ENCODE data around the gene HEMGN. TPM values are rescaled to one million over a fixed set of nuclear protein-coding genes. Genes with fewer than 3 reads are reported as not detected.

Gene HEMGN
- total RNA-seq, 4 donors from 2014 or later = not detected

DNA sequence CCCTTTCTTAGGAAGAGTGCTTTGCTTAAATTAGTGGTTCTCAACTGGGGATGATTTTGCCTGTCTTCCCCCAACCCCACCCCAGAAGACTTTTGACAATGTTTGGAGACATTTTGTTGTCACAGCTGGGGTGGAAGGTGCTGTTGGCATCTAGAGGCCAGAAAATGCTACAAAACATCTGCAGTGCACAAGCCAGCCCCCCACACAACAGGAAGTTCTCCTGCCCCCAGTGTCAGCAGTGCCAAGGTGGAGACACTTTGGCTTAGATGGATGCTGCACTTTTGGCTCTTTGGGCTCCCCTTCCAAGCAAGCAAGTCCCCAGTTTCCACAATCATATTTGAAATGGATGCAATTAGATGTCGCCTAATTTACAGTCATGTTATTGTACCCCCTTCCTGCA, 2.7 kb downstream of the HEMGN start:
- no peaks in the 10 kb centered on the region for H3K9me3 ChIP-seq
- no peak overlapping the region for H3K27ac ChIP-seq
- H3K4me3 ChIP-seq = no peak overlapping the region
- H3K36me3 ChIP-seq = no peaks in the 10 kb centered on the region
- H3K27me3 ChIP-seq = peaks cover 0 to 13% of the 10 kb centered on the region in 2 donors
- DNase-seq (ENCODE audit: low spot score in 2 of 2) = no peak
- WGBS, 2 donors = 67 to 94% methylated on average over 1 of the region's 1 CpG
- TF ChIP-seq CTCF (IDR thresholded peaks at IDR 0.05) (no peak), EP300 (IDR thresholded peaks at IDR 0.05) (no peak), POLR2A (IDR thresholded peaks at IDR 0.05) (no peak)
- H3K4me1 ChIP-seq = no peaks in the 10 kb centered on the region

GRCh38 chr9:97934321-97935115, 3.5 kb downstream of the HEMGN start:
- TF ChIP-seq CTCF (IDR thresholded peaks at IDR 0.05) = no peak
- Histone ChIP-seq H3K4me3 (no peak overlapping the region), H3K4me1 (no peaks in the 10 kb centered on the region), H3K9me3 (no peaks in the 10 kb centered on the region), H3K27me3 (peaks cover 0 to 13% of the 10 kb centered on the region in 2 donors), H3K27ac (no peak overlapping the region), H3K36me3 (no peaks in the 10 kb centered on the region)
- no peak for DNase-seq (ENCODE audit: low spot score in 2 of 2)
- 24 to 33% methylated on average over 6 of the region's 6 CpGs for WGBS, 2 donors

GRCh38 chr9:97933297-97933998, 4.5 kb downstream of the HEMGN start:
- H3K4me1 ChIP-seq = no peaks in the 10 kb centered on the region
- DNase-seq (ENCODE audit: low spot score in 2 of 2) = no peak
- H3K27me3 ChIP-seq = peaks cover 0 to 13% of the 10 kb centered on the region in 2 donors
- H3K36me3 ChIP-seq = no peaks in the 10 kb centered on the region
- H3K4me3 ChIP-seq = no peak overlapping the region
- no peak for TF ChIP-seq POLR2A (IDR thresholded peaks at IDR 0.05)
- TF ChIP-seq EP300 (IDR thresholded peaks at IDR 0.05) = no peak
- no peak for TF ChIP-seq CTCF (IDR thresholded peaks at IDR 0.05)
- H3K27ac ChIP-seq = no peak overlapping the region
- WGBS, 2 donors = 62 to 80% methylated on average over 4 of the region's 4 CpGs
- H3K9me3 ChIP-seq = no peaks in the 10 kb centered on the region

DNA sequence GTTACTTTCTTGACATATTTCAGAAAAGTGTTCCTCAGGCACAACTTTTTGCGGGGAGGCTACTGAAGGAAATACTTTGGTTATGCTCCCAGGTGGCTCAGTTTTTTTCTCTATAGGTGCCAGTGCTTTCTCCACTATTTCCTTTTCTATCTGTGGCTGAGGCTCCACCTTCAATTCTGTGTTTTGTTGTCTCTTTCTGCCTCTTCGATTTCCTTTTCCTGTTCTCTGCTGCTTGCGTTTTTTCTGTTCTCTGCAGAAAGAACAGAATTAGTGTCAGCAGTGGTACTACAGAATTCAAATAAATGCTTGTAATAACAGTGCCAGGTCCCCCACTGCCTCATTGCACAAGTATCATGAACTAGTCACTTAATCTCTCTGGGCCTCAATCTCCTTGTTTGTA, 7.0 kb downstream of the HEMGN start:
- TF ChIP-seq POLR2A (IDR thresholded peaks at IDR 0.05) (no peak), EP300 (IDR thresholded peaks at IDR 0.05) (no peak), CTCF (IDR thresholded peaks at IDR 0.05) (no peak)
- Histone ChIP-seq H3K9me3 (no peaks in the 10 kb centered on the region), H3K4me1 (no peaks in the 10 kb centered on the region), H3K36me3 (no peaks in the 10 kb centered on the region), H3K27me3 (peaks cover 0 to 21% of the 10 kb centered on the region in 2 donors), H3K4me3 (no peak overlapping the region), H3K27ac (no peak overlapping the region)
- 53 to 55% methylated on average over 3 of the region's 3 CpGs for WGBS, 2 donors
- DNase-seq (ENCODE audit: low spot score in 2 of 2) = no peak

DNA sequence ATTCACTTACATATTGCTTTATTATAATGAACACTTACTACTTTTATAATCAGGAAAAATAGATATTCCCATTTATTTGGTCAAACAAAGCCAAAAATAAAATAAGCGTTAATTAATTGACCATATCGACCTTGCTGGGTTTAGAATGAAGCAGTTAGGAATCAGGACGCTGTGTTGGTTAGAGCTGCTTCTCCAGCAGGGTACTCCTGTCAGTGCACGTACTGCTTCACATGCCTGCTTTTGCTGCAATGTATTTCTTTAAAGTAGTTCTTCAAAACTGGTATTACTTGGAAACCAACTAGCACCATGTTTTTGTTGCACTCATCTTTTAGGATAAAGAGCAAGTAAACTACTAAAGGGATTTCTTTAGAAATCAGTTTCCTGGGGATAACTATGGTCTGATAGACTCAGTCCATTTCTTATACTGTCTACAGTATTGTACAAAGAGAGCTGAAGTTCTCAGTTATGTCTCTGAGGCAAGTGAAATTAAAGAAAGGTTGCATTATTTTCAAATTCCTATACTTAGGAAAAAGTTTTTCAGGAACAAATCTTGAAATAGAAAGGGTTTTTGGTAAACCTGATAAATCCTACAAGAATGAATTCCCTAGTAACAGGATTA, 8.9 kb downstream of the HEMGN start:
- H3K4me3 ChIP-seq = no peak overlapping the region
- no peaks in the 10 kb centered on the region for H3K36me3 ChIP-seq
- TF ChIP-seq POLR2A (IDR thresholded peaks at IDR 0.05) (no peak), EP300 (IDR thresholded peaks at IDR 0.05) (no peak), CTCF (IDR thresholded peaks at IDR 0.05) (no peak)
- 64 to 69% methylated on average over 4 of the region's 4 CpGs for WGBS, 2 donors
- peaks cover 0 to 8% of the 10 kb centered on the region in 2 donors for H3K27me3 ChIP-seq
- no peak overlapping the region for H3K27ac ChIP-seq
- no peak for DNase-seq (ENCODE audit: low spot score in 2 of 2)
- no peaks in the 10 kb centered on the region for H3K9me3 ChIP-seq
- H3K4me1 ChIP-seq = peaks cover 0 to 3% (median 0%) of the 10 kb centered on the region in 4 donors

Measured in tibial nerve (tissue), 4 donors.